HG03558 (cell line): ENCODE data around the gene ASB10.

Experiments used
- ATAC-seq: cut with Tn5 transposase; IDR thresholded peaks from one replicate; pipeline ENCODE4 v1.9.1; 2021; ENCODE audit warnings: moderate number of reproducible peaks; ENCODE audit not compliant: unreplicated experiment; ENCODE audit errors: extremely low read depth

Gene ASB10

GRCh38 chr7:151168003-151168786, 18.9 kb downstream of the ASB10 start:
- ATAC-seq = no peak

- no peak for ATAC-seq
These were observed 19.7 kb downstream of the ASB10 start, which contains the start of gene GBX1 for GRCh38 chr7:151167197-151167961. GBX1 (minus strand) TSS chr7:151167694; CDS start chr7:151167548, 146 bp downstream.

DNA sequence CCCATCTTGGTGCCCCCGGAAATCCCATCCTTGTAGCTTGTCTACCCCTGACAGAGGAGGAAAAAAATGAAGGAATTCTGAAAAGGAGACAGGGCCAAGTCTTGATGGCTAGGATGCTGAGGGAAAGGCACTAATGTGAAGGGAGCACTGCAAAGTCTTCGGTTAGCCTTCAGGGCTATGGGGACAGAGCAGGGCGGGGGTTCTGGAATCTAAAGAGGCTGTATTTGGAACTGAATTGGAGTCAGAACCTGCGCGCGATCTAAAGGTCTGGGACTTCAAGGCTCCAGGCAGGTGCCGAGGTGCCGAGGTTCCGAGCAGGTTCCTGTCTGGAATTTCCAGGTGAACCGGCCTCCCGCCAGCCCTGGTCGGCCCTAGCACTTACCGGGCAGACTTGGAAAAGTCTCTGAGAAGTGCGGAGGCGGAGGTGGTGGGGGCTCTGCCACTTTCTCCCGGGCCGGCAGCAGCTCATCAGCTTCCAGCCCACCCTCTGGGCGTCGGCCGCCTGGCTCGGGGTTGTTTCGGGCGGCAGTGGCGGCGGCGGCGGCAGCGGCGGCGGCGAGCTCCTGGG, 20.3 kb downstream of the ASB10 start:
- ATAC-seq = no peak

DNA sequence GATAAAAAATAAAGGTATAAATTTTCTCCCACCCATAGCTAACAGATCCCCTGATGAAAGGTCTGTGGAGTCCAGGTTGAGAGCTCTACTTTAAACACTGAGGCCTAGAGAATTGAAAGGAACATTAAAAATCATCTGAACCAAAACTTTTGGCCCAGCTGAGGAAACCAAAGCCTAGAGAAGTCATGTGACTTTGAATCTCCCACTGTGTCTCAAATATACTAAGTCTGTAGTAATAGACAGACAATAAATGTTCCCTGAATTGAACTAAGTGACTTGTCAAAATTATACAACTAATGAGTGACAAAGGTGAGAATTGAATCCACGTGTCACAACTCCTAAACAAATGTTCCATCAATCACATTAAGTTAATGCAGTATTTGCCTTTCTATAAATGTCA, 25.3 kb downstream of the ASB10 start:
- ATAC-seq = no peak

DNA sequence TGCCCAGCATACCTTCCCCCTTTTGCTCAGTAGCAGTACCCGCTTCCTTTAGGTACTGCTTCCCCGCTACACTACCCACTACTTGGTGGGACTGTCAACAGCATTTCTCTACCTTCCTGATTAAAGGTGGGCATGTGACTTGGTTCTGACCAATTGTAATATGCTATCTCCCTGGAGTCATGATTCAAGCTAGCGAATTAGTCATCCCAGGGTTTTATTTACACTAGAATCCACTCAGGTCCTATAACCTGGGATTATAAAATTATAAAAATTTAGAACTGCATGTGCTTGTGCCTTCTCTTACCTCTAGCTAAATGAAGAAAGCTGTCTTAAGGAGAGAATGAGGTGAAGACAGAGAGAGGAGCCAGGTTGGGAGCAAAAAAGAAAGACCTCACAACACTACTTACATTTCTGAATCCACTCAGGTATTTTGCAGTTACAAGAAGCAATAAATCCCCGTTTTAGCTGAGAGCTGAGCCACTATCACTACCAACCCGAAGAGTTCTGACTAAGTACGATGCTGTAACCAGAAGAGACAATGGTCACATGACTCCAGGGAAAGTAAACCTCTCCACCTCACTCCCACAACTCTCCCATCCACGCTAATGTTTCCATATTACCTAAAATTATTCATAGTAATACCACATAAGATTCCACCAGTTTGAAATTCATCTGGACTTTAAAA, 29.3 kb downstream of the ASB10 start:
- ATAC-seq = no peak

- ATAC-seq = no peak
These were observed 34.2 kb downstream of the ASB10 start for GRCh38 chr7:151152643-151153513.

DNA sequence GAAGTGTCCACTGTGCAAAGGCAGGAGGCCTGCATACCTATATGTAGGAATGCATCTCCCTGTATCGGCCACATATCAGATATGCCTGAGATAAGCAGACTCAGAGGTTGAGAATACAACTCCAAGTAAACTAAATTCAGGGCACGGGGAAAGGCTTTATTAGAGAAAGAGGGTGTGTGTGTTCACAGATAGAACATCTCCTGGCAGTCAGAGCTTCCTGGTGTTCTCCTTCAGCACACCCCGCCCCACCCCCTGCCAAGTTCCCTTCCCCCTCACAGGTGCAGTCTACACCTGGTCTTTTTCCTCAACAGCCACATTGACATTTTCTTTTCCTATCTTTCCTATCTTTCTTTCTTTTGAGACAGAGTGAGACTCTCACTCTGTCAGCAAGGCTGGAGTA, 36.7 kb downstream of the ASB10 start:
- no peak for ATAC-seq

DNA sequence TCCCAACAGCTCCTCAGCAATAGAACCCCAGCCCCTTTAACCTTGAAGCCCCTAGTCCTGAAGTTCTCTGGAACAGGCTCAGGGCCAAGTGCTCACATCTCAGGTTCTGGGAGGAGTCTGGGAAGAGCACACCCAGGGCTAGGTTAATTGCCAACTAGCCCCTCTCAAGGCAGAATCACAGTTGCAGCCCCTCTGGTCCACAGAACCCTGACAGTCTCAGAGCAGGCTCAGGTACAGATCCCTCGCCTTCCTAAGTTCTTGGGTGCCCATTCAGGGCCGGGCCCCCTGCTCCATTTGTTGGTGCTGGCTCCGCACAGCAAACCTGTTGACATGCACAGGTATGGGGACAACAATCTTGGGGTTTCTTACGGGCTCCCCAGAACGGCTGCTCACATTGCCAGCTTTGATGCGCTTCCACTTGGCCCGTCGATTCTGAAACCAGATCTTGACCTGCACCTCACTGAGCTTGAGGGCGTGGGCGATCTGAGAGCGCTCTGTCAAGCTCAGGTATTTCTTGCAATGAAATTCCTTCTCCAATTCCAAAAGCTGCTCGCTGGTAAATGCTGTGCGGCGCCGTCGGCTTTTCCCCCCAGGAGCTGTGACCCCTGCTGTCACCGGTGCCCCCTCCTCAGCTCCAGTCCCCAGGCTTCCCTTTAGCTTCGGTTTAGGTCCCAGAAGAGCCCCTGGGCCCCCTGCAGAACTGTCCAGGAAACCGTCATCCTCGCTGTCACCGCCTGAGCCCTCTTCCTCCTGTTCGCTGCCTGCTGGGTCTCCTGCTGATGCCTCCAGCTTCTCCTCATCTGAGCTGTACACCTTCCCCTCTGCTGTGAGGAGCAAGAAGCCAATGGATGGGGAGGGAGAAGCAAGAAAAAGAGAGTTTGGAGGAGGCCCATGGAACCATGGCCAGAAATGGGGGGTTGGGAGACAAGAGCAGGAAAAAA, 38.5 kb downstream of the ASB10 start:
- no peak for ATAC-seq

GRCh38 chr7:151146761-151147160, 40.3 kb downstream of the ASB10 start:
- no peak for ATAC-seq

- ATAC-seq = no peak
These were observed 42.7 kb downstream of the ASB10 start for GRCh38 chr7:151144387-151144786.

- ATAC-seq = no peak
These were observed 43.6 kb downstream of the ASB10 start for GRCh38 chr7:151143261-151144015.

DNA sequence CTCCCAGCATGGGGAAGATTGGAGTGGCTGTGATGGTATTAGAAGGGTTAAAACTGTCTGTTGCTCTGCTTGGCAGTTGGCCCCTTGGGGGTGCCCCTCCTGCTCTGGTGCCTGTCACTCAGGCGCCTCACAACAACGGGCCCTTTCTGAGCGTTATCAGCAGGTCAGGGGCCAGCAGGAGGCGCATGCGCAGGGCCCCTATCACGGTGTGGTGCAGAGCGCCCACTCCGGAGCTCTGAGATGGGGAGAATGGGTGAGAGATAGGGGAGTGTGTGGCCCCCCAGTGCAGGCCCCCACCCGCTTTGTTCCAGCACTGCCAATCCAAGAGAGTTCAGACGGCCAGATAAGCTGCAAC, 44.4 kb downstream of the ASB10 start:
- no peak for ATAC-seq

GRCh38 chr7:151141855-151142685, 45.0 kb downstream of the ASB10 start:
- ATAC-seq = no peak

GRCh38 chr7:151141311-151141854, 45.7 kb downstream of the ASB10 start:
- no peak for ATAC-seq

GRCh38 chr7:151140826-151141225, 46.2 kb downstream of the ASB10 start:
- ATAC-seq = no peak

DNA sequence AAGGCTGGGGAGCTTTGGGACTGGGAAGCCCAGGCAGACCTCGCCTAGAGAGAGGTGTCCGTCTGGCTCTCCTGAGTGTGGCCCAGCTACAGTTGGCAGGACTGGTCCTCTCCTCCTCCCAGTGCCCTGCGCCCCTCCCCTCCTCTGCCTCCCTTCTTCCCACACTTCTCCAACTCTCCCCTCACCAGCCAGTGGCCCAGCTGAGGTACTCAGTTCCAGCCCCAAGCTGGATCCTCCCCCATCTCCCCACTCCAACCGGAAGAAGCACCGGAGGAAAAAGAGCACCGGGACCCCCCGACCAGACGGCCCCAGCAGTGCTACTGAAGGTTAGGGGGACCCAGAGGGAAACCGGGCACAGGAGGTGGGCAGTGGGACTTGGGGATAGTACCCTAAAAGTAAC, 47.3 kb downstream of the ASB10 start:
- no peak for ATAC-seq
